Left ventricle myocardium superior (tissue), 1 donor: Measurements from ENCODE around the gene OR51T1. TPM values are rescaled to one million over a fixed set of nuclear protein-coding genes. Genes with fewer than 3 reads are reported as not detected.
A peak's percentile ranks its signal among the peaks of the same experiment; 100 is the strongest.
"Not testable (repeated sequence)": the region's sequence is repeated elsewhere in the genome, so short reads cannot be mapped to it uniquely, and the experiment has no call there.

Experiments used
- ATAC-seq: fragments of 200-7000 bp; cut with Tn5 transposase; one replicate; pipeline ENCODE4 v1.9.1; 2020; ENCODE audit warnings: mild to moderate bottlenecking, moderate library complexity
- DNase-seq: peaks from one replicate; pipeline ENCODE4 v3.0.0-alpha.2; 2020
- intact Hi-C: fragments of 100-400 bp; cut with micrococcal nuclease; formaldehyde crosslinking; loops from one replicate; pipeline ENCODE4 v1.11.0; 2022
- long read RNA-seq: library from polyadenylated mRNA; unstranded; transcript quantifications from one replicate; pipeline ENCODE4 v2.0.0, GENCODE V29; 2021
- total RNA-seq: library from RNA; stranded (reverse); fragmentation: NEBNext Ultra II Directional; extraction: Animal tissue kit (Norgen Biotek cat#: 25700); gene quantifications from one replicate; pipeline ENCODE4 v1.2.1, GENCODE V29; 2021
- donor health status: DM: no; HTN: yes; CAD: no; lungs with severe emphysema.

OR51T1 gene, protein sequence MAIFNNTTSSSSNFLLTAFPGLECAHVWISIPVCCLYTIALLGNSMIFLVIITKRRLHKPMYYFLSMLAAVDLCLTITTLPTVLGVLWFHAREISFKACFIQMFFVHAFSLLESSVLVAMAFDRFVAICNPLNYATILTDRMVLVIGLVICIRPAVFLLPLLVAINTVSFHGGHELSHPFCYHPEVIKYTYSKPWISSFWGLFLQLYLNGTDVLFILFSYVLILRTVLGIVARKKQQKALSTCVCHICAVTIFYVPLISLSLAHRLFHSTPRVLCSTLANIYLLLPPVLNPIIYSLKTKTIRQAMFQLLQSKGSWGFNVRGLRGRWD
- not detected for total RNA-seq
- long read RNA-seq: 0 reads

DNA sequence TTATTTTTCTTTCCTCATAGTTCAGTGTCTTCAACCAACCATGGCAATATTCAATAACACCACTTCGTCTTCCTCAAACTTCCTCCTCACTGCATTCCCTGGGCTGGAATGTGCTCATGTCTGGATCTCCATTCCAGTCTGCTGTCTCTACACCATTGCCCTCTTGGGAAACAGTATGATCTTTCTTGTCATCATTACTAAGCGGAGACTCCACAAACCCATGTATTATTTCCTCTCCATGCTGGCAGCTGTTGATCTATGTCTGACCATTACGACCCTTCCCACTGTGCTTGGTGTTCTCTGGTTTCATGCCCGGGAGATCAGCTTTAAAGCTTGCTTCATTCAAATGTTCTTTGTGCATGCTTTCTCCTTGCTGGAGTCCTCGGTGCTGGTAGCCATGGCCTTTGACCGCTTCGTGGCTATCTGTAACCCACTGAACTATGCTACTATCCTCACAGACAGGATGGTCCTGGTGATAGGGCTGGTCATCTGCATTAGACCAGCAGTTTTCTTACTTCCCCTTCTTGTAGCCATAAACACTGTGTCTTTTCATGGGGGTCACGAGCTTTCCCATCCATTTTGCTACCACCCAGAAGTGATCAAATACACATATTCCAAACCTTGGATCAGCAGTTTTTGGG is at the start of gene OR51T1:
Gene OR51T1 (plus strand): TSS at position 41 of the 641 bp plus-strand sequence. CDS start 0 bp downstream, at position 41.
- DNase-seq: no peak
- ATAC-seq: no peak
- intact Hi-C loops: no loop called here

- intact Hi-C loops: no loop called here
- ATAC-seq (no peak), DNase-seq (no peak)
Measured at GRCh38 chr11:4839851-4840549, 41.7 kb upstream of the OR51T1 start.

DNA sequence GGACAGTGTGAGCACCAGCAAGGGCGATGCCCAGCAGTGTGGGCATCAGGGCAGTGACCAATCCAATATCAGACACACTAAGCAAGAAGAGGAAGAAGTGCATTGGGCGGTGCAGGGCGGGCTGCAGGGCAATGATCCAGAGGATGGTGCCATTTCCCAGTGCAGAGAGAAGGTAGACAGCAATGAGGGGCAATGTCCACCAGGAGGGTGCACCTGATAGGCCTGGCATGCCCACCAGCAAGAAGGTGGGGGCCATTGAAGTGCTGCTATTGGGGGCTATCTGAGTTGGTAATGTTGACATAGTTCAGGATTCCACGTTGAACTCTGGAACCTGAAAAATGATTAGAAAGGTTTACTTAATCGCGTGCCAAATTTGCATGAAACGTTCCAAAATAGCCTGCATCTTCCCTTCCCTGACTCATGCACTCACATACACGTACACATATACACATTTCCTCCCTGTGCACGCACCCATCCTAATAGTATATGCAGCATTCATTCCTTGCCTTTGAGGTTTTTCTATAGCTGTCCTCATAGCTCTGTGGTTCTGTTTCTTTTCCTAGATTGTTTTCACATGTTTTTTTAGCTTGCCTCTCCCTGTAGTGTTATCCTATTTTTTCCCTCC is 32.7 kb upstream of the OR51T1 start, which contains the start of gene OR51S1:
Gene OR51S1 (minus strand): TSS at position 301 of the 625 bp plus-strand sequence. CDS start 0 bp downstream, at position 301.
- intact Hi-C loops: no loop called here
- ATAC-seq (no peak), DNase-seq (no peak)

DNA sequence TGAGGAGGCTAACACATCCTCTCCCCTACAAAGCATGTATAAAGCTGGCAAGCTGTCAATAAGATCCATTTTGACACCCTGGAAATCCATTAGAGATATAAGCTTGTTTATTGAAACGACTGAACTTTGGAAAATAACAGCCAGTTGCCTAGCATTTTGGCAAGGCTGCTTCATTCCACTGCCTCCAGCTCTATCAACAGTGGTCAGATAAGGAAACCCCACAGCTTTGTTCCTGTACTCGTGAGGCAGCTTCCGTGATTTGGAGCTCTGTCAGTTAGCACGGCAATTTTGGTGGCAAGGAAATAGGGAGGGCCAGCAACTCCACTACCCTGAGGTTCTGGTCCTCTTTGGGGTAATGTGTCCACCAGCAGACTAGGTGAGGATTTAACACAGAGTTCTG is 30.7 kb upstream of the OR51T1 start:
- DNase-seq (no peak), ATAC-seq (peak; percentile 94)
- intact Hi-C loops: no loop called here

DNA sequence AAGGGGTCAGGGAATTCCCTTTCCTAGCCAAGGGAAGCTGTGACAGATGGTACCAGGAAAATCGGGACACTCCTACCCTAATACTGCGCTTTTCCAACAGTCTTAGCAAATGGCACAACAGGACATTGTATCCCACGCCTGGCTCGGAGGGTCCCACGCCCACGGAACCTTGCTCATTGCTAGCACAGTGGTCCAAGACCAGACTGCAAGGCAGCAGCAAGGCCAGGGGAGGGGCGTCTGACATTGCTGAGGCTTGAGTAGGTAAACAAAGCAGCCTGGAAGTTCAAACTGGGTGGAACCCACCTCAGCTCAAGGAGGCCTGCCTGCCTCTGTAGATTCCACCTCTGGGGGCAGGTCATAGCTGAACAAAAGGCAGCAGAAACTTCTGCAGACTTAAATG is 27.4 kb upstream of the OR51T1 start:
- intact Hi-C loops, DNase-seq, ATAC-seq: not testable (repeated sequence)

DNA sequence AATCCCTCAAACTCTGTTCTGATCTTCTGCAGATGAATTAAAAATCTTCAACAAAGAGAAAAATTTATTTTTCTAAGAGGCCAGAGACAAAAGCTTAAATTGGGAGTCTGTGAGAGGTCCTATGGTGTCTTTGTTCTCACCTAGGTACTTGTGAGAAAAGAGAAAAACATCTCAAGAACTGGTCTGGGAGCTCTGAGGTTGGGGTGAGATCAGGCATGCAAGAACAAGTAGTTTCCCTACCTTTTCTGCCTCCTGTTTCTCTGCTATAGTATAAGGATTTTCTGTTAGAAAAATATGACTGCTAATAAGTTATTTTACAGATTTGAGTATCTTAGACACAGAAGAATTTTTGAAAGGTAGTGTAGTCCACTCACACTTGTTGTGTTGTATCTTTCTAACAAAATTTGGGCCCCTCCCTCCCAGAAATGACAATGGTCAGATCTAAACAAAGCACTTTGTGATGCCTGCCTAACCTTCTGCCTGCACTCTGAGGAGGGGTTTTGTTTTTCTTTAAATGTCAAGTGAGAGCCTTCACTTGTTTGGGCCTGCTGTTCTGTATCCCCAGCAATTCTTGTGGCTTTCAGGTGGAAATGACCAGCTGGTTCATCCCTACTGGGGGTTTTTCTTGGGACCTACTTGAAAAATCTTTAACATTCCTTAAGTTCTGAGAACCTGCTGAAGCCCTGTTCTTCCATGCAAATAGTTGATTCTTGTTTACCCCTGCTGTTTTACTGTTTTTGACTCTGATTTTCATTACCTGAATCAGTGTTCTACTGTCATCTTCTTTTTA is 19.1 kb upstream of the OR51T1 start:
- intact Hi-C loops: no loop called here
- DNase-seq: no peak
- ATAC-seq: no peak

DNA sequence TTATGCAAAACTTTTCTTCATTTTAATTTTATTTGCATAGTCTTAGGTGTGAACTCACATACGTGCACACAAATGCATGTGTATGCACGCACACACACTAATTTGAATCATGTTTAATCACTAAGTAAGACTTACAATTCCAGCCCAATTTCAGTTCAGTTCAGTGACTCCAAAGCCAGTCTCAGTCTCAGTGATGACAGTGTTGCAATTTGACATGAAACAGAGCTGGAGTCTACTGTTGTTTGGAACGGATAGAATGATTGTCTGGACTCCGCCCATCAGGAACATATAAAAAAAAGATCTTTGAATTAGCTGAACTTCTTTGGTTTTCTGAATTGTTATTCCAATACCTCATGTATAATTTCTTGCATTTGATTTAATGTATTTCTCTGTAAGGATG is 17.8 kb upstream of the OR51T1 start:
- ATAC-seq (peak; percentile 70), DNase-seq (no peak)
- intact Hi-C loops: no loop called here

DNA sequence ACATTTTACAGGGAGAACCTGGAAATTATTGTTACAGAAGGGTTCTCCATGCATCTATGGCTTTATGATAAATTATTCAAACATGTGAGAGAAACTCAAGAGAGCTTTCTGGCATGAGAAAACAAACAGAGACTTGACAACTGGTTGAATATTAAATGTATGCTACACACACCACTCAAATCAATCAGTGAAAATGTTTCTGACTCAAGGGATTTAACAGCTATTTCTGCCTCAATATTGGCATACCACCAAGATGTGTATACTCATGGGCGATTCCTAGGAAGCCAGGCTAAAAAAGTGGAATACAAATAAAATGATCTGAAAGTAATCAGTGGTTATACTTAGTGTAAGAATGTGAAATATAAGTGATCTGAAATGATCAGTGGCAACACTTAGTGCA is 15.8 kb upstream of the OR51T1 start:
- ATAC-seq (no peak), DNase-seq (no peak)
- intact Hi-C loops: no loop called here

GRCh38 chr11:4881188-4881587 is 512 bp upstream of the OR51T1 start:
- DNase-seq (no peak), ATAC-seq (no peak)
- intact Hi-C loops: no loop called here

GRCh38 chr11:4882543-4882942 is 843 bp downstream of the OR51T1 start:
- ATAC-seq (no peak), DNase-seq (no peak)
- intact Hi-C loops: no loop called here

GRCh38 chr11:4884361-4884760 is 2.7 kb downstream of the OR51T1 start:
- no peak for DNase-seq

GRCh38 chr11:4886186-4886585 is 4.5 kb downstream of the OR51T1 start:
- no peak for DNase-seq
- intact Hi-C loops: no loop called here

More at GRCh38 chr11:4884361-4884760, 2.7 kb downstream of the OR51T1 start:
- ATAC-seq: no peak
- intact Hi-C loops: no loop called here

GRCh38 chr11:4887591-4887990 is 5.9 kb downstream of the OR51T1 start:
- intact Hi-C loops: no loop called here
- DNase-seq (no peak), ATAC-seq (no peak)

More at GRCh38 chr11:4886186-4886585, 4.5 kb downstream of the OR51T1 start:
- no peak for ATAC-seq

DNA sequence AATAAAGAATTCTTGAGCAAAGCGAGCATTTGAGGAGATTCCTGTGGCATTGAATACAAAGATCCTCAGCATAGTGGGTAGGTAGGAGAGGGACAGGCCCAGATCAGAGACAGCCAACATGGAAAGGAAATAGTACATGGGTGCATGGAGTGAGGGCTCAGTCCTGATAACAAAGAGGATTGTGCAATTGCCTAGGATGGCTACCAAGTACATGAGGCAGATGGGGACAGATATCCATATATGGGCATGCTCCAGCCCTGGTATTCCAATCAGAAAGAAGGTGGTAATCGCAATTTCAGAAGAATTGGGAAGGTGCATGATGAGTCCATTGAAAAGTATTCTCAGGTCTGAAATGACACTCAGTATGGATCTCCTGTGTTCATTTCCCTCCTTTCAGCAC is 8.6 kb downstream of the OR51T1 start:
- DNase-seq (no peak), ATAC-seq (no peak)
- intact Hi-C loops: no loop called here

- intact Hi-C loops: no loop called here
- DNase-seq (no peak), ATAC-seq (no peak)
Measured at GRCh38 chr11:4891996-4892640, 10.4 kb downstream of the OR51T1 start.

DNA sequence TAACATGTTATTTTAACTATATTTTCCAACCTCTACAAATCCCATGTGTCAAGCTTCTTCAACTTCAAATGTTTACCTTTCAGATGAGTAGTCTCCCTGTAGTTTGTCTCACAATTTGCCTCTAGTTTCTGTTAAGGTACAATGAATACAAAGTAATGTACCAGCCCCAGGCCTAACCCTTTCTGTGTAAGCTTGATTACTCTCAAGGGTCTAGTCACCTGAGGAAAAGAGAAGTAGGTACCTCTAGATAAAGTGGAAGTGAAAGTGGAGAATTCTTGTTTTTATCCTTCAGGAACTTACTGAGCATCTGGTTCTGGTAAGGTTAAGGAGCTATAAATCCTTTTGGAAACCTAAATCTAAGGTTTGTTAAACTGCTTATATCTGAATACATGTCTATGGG is 21.8 kb downstream of the OR51T1 start, which contains the start of gene OR51A7:
Gene OR51A7 (plus strand): TSS at position 300 of the 400 bp plus-strand sequence. CDS start 3,587 bp downstream, outside the sequence.
- intact Hi-C loops: no loop called here
- ATAC-seq (no peak), DNase-seq (no peak)

- DNase-seq (no peak), ATAC-seq (no peak)
- intact Hi-C loops: no loop called here
Measured at GRCh38 chr11:4916581-4916980, 34.9 kb downstream of the OR51T1 start.

DNA sequence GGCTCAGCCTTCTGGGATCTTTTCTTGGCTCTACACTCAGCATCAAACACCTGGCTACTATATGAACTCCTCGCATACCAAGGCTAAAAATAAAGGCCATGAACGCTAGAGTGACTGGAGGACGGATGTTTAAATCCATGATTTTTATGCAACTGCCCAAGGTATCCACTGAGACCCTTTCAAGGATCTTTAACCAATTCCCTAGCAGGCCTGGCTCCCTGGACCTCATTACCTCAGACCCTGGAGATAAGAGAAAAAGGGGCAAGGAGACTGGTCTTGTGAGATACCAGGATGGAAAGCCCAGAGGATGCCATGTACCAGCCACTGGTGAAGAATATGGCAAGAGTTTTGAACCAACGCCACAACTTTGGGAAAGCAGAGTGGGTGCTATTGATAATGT is 37.5 kb downstream of the OR51T1 start, which contains the start of gene OR51G2:
Gene OR51G2 (minus strand): TSS at position 101 of the 400 bp plus-strand sequence. CDS start 3,687 bp downstream, outside the sequence.
- ATAC-seq (no peak), DNase-seq (no peak)
- intact Hi-C loops: no loop called here
